GM13976 (cell line): Measurements from ENCODE around the gene FOLR2.
"Not testable (repeated sequence)": the region's sequence is repeated elsewhere in the genome, so short reads cannot be mapped to it uniquely, and the experiment has no call there.

Experiments
- DNase-seq: peaks from one replicate; pipeline ENCODE4 v3.0.0; 2012; ENCODE audit warnings: low spot score
- in situ Hi-C: fragments of 300-500 bp; cut with MboI; formaldehyde crosslinking; loops from one replicate; pipeline ENCODE4 v1.12.0; 2022; ENCODE audit warnings: low sequenced_read_pairs, mixed read lengths, inconsistent platforms; ENCODE audit not compliant: unreplicated experiment
- TF ChIP-seq, protein P1 (sequence below): IDR thresholded peaks from 2 replicates; pipeline ENCODE4 v1.5.1; 2012; ENCODE audit warnings: borderline replicate concordance, mild to moderate bottlenecking; ENCODE audit not compliant: insufficient read depth; ENCODE audit errors: extremely low read depth, missing control alignments, control extremely low read depth

FOLR2 gene

DNA sequence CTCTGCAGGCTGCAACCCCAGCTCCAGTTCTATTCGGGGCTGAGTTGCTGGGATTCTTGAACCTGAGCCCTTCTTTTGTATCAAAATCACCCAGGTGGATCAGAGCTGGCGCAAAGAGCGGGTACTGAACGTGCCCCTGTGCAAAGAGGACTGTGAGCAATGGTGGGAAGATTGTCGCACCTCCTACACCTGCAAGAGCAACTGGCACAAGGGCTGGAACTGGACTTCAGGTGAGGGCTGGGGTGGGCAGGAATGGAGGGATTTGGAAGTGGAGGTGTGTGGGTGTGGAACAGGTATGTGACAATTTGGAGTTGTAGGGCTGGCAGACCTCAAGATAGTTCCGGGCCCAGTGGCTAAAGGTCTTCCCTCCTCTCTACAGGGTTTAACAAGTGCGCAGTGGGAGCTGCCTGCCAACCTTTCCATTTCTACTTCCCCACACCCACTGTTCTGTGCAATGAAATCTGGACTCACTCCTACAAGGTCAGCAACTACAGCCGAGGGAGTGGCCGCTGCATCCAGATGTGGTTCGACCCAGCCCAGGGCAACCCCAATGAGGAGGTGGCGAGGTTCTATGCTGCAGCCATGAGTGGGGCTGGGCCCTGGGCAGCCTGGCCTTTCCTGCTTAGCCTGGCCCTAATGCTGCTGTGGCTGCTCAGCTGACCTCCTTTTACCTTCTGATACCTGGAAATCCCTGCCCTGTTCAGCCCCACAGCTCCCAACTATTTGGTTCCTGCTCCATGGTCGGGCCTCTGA is 20.9 kb upstream of the FOLR2 start:
- in situ Hi-C loops = no loop called here
- TF ChIP-seq, protein P1, sequence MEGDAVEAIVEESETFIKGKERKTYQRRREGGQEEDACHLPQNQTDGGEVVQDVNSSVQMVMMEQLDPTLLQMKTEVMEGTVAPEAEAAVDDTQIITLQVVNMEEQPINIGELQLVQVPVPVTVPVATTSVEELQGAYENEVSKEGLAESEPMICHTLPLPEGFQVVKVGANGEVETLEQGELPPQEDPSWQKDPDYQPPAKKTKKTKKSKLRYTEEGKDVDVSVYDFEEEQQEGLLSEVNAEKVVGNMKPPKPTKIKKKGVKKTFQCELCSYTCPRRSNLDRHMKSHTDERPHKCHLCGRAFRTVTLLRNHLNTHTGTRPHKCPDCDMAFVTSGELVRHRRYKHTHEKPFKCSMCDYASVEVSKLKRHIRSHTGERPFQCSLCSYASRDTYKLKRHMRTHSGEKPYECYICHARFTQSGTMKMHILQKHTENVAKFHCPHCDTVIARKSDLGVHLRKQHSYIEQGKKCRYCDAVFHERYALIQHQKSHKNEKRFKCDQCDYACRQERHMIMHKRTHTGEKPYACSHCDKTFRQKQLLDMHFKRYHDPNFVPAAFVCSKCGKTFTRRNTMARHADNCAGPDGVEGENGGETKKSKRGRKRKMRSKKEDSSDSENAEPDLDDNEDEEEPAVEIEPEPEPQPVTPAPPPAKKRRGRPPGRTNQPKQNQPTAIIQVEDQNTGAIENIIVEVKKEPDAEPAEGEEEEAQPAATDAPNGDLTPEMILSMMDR = no peak
- DNase-seq = no peak

DNA sequence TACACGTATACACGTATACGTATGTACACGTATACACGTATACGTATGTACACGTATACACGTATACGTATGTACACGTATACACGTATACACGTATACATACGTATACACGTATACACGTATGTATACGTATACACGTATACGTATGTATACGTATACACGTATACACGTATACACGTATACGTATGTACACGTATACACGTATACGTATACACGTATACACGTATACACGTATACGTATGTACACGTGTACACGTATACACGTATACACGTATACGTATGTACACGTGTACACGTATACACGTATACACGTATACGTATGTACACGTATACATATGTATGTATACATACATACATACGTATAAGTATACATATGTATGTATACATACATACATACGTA is 15.1 kb upstream of the FOLR2 start:
- DNase-seq, in situ Hi-C loops: not testable (repeated sequence)

DNA sequence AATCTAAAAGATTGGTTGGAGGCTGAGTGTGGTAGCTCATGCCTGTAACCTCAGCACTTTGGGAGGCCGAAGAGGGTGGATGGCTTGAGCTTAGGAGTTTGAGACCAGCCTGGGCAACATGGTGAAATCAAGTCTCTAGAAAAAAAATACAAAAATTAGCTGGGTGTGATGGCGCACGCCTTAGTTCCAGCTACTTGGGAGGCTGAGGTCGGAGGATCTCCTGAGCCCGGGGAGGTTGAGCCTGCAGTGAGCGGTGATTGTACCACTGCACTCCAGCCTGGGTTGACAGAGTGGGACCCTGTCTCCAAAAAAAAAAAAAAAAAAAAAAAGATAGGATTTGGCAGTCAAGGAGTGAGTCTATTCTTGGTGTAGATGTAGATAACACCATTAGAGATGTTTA is 14.0 kb upstream of the FOLR2 start:
- in situ Hi-C loops = no loop called here
- DNase-seq = no peak
- TF ChIP-seq, protein P1 = no peak

- in situ Hi-C loops = no loop called here
- no peak for DNase-seq
- TF ChIP-seq, protein P1 = no peak
Measured at GRCh38 chr11:72203163-72203562, 13.4 kb upstream of the FOLR2 start.

DNA sequence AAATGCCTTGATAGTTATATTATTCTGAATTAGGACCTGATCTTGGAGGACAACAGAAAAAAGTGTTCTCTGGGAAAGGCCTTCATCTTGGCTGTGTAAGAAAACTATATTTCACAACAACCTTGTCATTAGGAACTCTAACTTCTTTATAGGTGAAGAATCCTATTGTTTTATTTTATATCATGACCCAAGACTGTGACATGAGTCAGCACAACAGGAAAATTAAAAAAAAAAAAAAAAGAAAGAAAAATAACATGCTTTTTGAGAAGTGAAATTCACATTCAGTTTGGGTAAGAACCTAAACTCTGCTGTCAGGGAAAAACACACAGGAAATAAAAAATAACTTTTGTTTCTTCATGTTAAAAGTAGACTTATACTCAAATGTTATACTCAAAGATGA is 11.7 kb upstream of the FOLR2 start:
- TF ChIP-seq, protein P1 = no peak
- in situ Hi-C loops = no loop called here
- no peak for DNase-seq

DNA sequence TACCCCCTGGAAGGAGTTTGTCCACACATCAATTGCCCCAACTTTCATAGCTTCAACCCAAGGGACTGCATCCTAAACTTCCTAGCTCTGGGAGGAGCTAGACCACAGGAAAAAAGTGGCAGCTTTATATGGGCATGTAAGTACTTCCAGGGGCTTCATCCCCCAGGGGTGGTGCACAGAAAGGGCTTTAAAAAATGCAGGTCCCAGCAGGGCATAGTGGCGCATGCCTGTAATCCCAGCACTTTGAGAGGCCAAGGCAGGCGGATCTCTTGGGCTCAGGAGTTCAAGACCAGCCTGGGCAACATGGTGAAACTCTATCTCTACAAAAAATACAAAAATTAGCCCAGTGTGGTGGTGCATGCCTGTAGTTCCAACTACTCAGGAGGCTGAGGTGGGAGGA is 9.8 kb upstream of the FOLR2 start:
- in situ Hi-C loops, DNase-seq: not testable (repeated sequence)

GRCh38 chr11:72208281-72208680 is 8.3 kb upstream of the FOLR2 start:
- no peak for DNase-seq
- TF ChIP-seq, protein P1 = no peak
- in situ Hi-C loops = no loop called here

- TF ChIP-seq, protein P1 = no peak
- in situ Hi-C loops = no loop called here
- DNase-seq = no peak
Measured at GRCh38 chr11:72209101-72209500, 7.5 kb upstream of the FOLR2 start.
